Lower leg skin (tissue), 3 donors: ENCODE measurements around the gene XDH.

ENCODE experiments used
- CTCF ChIP-seq, 3 donors: fragments of 450-650 bp; IDR thresholded peaks; one replicate each; pipeline ENCODE4 v1.5.1; 2016; ENCODE audit warnings: antibody characterized with exemption in 3 of 3, mild to moderate bottlenecking in 3 of 3, moderate library complexity in 2 of 3
- POLR2A ChIP-seq, 2 donors: fragments of 450-650 bp; IDR thresholded peaks; one replicate each; pipeline ENCODE4 v1.6.1; 2016 to 2017; ENCODE audit warnings: antibody characterized with exemption in 2 of 2, mild to moderate bottlenecking in 1 of 2, moderate library complexity in 1 of 2

GRCh38 chr2:31335921-31336585, 78.5 kb downstream of the XDH start:
- no peak for TF ChIP-seq POLR2A (IDR thresholded peaks at IDR 0.05)
- TF ChIP-seq CTCF (IDR thresholded peaks at IDR 0.05) = no peak
